Stimulated activated CD8-positive, alpha-beta memory T cell treated with anti-CD3 and anti-CD28 coated beads, Interleukin-15, amount 100 ng/mL, for 4 hours (primary cell): ENCODE measurements around the gene COQ4.

ENCODE experiments used
- DNase-seq, 2 donors: peaks; one replicate each; pipeline ENCODE4 v3.0.0-alpha.2; 2020; ENCODE audit warnings: low read depth in 2 of 2

The COQ4 gene

GRCh38 chr9:128372784-128373183 is 50.1 kb downstream of the COQ4 start:
- DNase-seq = no peak

DNA sequence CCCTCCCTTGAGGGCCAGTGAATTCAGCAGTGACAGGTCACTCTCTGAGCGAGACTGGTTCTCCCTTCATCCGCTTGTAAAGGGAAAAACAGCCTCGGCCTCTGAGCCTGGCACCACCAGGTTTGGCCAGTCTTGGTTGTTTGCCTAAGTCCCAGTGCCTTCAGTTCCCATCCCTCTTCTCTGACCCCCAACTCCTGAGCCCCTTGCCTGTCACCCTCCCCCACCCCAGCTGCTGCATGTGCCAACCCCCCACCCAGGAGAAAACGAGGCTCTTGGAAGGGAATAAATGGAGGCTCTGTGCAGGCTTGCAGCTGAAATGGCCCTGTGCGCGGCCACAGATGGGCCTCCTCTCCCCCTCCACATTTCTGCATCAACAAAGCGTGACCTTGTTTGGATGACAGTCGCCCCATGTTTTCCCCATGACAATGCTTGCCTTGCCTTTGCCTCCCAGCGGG is 51.6 kb downstream of the COQ4 start:
- DNase-seq = no peak

DNA sequence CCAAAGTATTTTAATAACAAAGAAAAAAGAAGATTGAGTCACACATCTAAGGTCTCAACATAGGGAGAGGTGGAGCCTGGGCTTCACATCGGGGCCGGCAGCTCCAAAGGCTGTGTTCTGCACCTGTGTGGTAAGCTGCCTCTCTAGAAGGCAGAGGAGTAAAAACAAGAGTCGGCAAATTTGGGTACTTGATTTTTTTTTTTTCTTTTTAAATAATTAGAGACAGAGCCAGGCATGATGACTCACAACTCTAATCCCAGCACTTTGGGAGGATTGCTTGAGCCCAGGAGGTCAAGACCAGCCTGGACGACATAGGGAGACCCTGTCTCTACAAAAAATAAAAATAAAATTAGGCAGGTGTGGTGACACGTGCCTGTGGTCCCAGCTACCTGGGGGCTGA is 53.2 kb downstream of the COQ4 start:
- DNase-seq = no peak

DNA sequence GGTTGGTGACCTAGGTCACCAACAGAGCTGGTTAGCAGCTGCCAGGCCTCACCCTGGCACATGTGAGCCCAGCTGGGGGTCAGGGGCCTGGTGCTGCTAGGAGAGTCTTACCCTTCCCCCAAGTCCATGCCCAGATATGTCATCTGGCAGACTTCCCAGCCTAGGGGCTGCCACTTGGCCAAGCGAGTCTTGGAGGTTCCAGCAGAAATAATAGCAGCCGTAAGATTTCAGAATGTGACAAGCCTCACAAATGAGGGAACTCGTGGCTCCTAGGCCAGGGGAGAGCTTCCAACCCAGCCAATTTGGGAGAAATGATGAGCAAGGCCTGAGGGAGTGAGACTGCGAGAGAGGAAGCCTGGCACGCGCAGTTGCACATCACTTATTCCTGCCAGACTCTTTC is 59.6 kb downstream of the COQ4 start:
- DNase-seq = no peak

DNA sequence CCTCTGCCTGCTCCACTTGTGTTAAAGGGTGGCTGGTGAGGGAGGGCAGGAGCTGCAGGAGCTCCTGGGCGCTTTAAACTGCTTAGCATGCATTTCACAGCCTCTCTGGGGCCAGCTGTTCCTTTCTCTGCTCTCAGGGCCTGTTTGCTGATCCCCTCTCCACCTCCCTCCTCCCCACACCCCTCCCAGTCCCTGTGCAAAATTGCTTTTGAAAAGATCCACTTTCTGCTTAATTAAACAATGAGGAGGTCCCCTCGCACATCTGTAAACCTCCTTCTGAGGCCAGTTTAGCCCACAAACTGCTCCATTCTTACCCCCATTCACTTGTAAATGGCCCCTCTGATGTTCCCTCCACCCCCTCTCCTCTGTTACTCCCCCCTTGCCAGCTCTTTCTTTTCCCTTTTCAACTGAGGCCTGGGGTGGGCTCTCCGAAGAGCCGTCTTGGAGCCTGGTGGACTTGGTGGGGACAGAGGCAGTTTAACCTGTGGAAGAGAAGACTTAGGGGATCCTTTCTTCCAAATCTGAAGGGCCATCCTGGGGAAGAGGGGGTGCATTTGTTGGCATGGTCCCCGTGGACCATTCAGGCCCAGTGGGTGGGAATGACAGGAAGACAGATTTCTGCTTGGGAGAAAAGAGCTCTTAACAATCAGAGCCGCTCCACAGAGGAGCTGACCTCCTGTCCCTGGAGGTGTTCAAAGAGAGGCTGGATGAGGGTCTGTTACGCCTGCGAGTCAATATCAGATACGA is 60.5 kb downstream of the COQ4 start:
- no peak for DNase-seq
